ENCODE results near the gene ARHGAP18. TPM values are rescaled to one million over a fixed set of nuclear protein-coding genes. Genes with fewer than 3 reads are reported as not detected.

ARHGAP18 gene
- total RNA-seq, 1 donor from 2014 or later: 3.9 TPM

GRCh38 chr6:129642322-129642721, 67.7 kb downstream of the ARHGAP18 start:
- no peak overlapping the region for H3K9ac ChIP-seq
- no peak overlapping the region for H3K4me3 ChIP-seq
- no peak for TF ChIP-seq EZH2 (IDR thresholded peaks at IDR 0.05)
- TF ChIP-seq EZH2phosphoT487 (IDR thresholded peaks at IDR 0.05): no peak
- no peak for TF ChIP-seq CTCF (IDR thresholded peaks at IDR 0.05)
- no peak overlapping the region for H2AFZ ChIP-seq (replicated peaks)
- H3K4me1 ChIP-seq: peaks cover 8% of the 10 kb centered on the region
- no peaks in the 10 kb centered on the region for H3K9me3 Mint-ChIP-seq
- no peaks in the 10 kb centered on the region for H3K36me3 ChIP-seq
- H3K27me3 Mint-ChIP-seq (ENCODE audit: insufficient read depth, low read depth): no peaks in the 10 kb centered on the region
- no peaks in the 10 kb centered on the region for H4K20me1 ChIP-seq (ENCODE audit: low read depth)
- no peaks in the 10 kb centered on the region for H3K9me3 ChIP-seq (ENCODE audit: low read depth)
- no peak overlapping the region for H3K4me2 ChIP-seq
- H3K4me1 Mint-ChIP-seq: peaks cover 8% of the 10 kb centered on the region
- no peaks in the 10 kb centered on the region for H3K27me3 ChIP-seq
- no peak overlapping the region for H3K27ac ChIP-seq
- H3K36me3 Mint-ChIP-seq: no peaks in the 10 kb centered on the region
- no peaks in the 10 kb centered on the region for H3K79me2 ChIP-seq (ENCODE audit: low read depth)
- H3K27ac Mint-ChIP-seq: no peak overlapping the region
- no peak overlapping the region for H3K4me3 Mint-ChIP-seq
- no peaks in the 10 kb centered on the region for H3F3A ChIP-seq (ENCODE audit: low read depth)
- no peak for DNase-seq (ENCODE audit: low spot score)

- Histone ChIP-seq H3K79me2 (ENCODE audit: low read depth) (no peaks in the 10 kb centered on the region), H3K36me3 (no peaks in the 10 kb centered on the region), H3K27ac (no peak overlapping the region), H3K27me3 (no peaks in the 10 kb centered on the region), H3K4me3 (no peak overlapping the region), H3F3A (ENCODE audit: low read depth) (no peaks in the 10 kb centered on the region), H4K20me1 (ENCODE audit: low read depth) (no peaks in the 10 kb centered on the region), H2AFZ (replicated peaks) (no peak overlapping the region), H3K9ac (no peak overlapping the region), H3K9me3 (ENCODE audit: low read depth) (no peaks in the 10 kb centered on the region), H3K4me2 (no peak overlapping the region), H3K4me1 (peaks cover 8% of the 10 kb centered on the region)
- no peak overlapping the region for H3K4me3 Mint-ChIP-seq
- no peaks in the 10 kb centered on the region for H3K27me3 Mint-ChIP-seq (ENCODE audit: insufficient read depth, low read depth)
- H3K36me3 Mint-ChIP-seq: no peaks in the 10 kb centered on the region
- no peak overlapping the region for H3K27ac Mint-ChIP-seq
- TF ChIP-seq CTCF (IDR thresholded peaks at IDR 0.05) (no peak), EZH2phosphoT487 (IDR thresholded peaks at IDR 0.05) (no peak), EZH2 (IDR thresholded peaks at IDR 0.05) (no peak)
- no peaks in the 10 kb centered on the region for H3K9me3 Mint-ChIP-seq
- no peak for DNase-seq (ENCODE audit: low spot score)
- peaks cover 8% of the 10 kb centered on the region for H3K4me1 Mint-ChIP-seq
Measured at GRCh38 chr6:129641344-129641743, 68.6 kb downstream of the ARHGAP18 start.

DNA sequence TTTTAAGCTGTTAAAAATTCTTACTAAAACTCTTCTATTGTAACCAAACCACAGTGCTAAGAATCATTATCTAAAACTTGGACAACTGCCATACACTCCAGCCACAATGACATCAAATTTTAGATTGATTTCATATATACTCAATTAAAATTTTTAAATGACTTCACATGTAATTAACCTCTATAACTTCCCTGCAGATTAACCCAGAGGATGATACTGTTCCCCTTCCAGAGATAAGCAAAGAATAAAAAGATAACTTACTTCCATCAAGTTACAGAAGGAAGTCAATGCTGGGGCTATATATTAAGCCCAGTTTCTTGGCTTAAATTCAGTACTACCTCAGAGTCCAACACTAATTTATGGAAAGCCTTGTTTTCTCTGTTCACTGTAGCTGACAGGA, 71.3 kb downstream of the ARHGAP18 start:
- H3K4me3 ChIP-seq: no peak overlapping the region
- no peak overlapping the region for H3K27ac Mint-ChIP-seq
- H3K27me3 ChIP-seq: no peaks in the 10 kb centered on the region
- no peaks in the 10 kb centered on the region for H3K9me3 ChIP-seq (ENCODE audit: low read depth)
- no peaks in the 10 kb centered on the region for H3K79me2 ChIP-seq (ENCODE audit: low read depth)
- no peak overlapping the region for H3K4me2 ChIP-seq
- H3K4me1 Mint-ChIP-seq: peaks cover 6% of the 10 kb centered on the region
- H3K4me3 Mint-ChIP-seq: no peak overlapping the region
- H3K27me3 Mint-ChIP-seq (ENCODE audit: insufficient read depth, low read depth): no peaks in the 10 kb centered on the region
- TF ChIP-seq CTCF (IDR thresholded peaks at IDR 0.05): no peak
- H4K20me1 ChIP-seq (ENCODE audit: low read depth): no peaks in the 10 kb centered on the region
- no peak overlapping the region for H3K27ac ChIP-seq
- no peaks in the 10 kb centered on the region for H3K36me3 ChIP-seq
- no peak overlapping the region for H2AFZ ChIP-seq (replicated peaks)
- no peaks in the 10 kb centered on the region for H3K9me3 Mint-ChIP-seq
- H3K9ac ChIP-seq: no peak overlapping the region
- no peaks in the 10 kb centered on the region for H3F3A ChIP-seq (ENCODE audit: low read depth)
- peaks cover 2% of the 10 kb centered on the region for H3K4me1 ChIP-seq
- H3K36me3 Mint-ChIP-seq: no peaks in the 10 kb centered on the region
- no peak for DNase-seq (ENCODE audit: low spot score)

Measured in neural progenitor cell (in vitro differentiated cells).